Lower leg skin (tissue), 3 donors: ENCODE data around the gene CBX4.

ENCODE experiments used
- CTCF ChIP-seq, 3 donors: fragments of 450-650 bp; IDR thresholded peaks; one replicate each; pipeline ENCODE4 v1.5.1; 2016; ENCODE audit warnings: antibody characterized with exemption in 3 of 3, mild to moderate bottlenecking in 3 of 3, moderate library complexity in 2 of 3
- POLR2A ChIP-seq, 2 donors: fragments of 450-650 bp; IDR thresholded peaks; one replicate each; pipeline ENCODE4 v1.6.1; 2016 to 2017; ENCODE audit warnings: antibody characterized with exemption in 2 of 2, mild to moderate bottlenecking in 1 of 2, moderate library complexity in 1 of 2

- TF ChIP-seq CTCF (IDR thresholded peaks at IDR 0.05) = no peak
- TF ChIP-seq POLR2A (IDR thresholded peaks at IDR 0.05) = no peak
These were observed 8.6 kb upstream of the CBX4 start for GRCh38 chr17:79847698-79848369.
